DMS153 treated with DMSO at 0.1 percent for 48 hours (cell line): ENCODE results near the gene RAP2B.

Experiments used
- DNase-seq: peaks from one replicate; lab custom pipeline; 2025; ENCODE audit not compliant: unreplicated experiment; lab: John Stamatoyannopoulos, UW

The RAP2B gene

DNA sequence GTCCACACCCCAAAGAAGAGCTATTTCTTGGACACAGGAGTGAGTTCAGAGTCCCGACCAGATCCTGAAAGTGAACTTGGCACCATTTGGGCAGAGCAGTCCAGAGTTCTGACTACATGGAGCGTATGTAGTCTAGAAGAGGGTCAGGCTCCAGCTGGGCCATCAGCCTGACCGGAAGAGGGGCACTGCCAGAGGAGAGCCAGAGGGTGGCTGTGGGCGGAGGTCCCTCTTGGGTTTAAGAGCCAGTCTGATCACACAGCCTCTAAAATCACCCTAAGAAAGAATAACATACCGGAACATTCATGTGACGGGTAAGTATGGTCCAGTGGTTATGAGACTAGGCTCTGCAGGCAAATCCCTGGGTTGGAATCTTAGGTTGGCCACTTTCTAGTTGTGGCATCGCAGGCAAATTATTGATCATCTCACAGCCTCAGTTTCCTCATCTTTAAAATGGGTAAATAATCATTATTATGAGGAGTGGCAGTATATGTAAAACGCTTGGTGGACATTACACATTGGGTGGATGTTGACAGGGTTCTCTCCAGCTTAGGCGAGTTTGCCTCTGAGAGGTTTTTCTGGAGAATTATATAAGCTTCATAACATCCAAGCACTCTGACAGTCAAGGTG, 2.1 kb upstream of the RAP2B start:
- DNase-seq = no peak

DNA sequence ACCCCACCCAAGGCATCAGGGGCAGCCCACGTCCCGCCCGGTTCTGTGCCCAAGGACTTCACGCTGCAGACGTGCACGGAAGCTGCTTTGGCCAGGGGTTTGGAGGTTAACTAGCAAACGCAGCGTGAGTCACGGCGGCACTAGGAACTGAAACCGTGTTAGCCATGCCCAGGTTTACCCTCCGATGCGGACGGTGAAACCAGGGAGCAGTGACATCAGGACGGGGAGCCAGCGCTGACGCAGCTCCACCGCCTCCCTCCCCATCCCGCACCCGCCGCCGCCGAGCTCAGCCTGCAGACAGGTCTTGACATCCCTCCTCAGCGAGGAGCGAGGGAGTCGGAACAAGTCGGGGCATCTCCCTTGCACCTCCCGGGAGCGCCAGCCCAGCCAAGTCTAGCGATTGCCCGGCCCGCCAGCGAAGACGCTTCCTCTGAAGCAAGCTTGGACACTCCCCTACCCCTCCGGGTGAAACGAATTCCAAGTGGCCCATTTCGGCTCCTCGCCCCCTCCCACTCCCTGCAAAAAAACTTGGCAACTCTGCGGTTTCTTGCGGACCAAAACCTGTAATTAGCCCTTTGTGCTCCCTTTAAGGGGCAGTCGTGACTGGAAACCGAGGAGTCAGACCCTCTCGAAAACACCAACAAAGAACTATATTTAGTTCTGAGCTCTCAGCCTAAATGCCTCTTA, 1.4 kb upstream of the RAP2B start:
- DNase-seq = no peak

DNA sequence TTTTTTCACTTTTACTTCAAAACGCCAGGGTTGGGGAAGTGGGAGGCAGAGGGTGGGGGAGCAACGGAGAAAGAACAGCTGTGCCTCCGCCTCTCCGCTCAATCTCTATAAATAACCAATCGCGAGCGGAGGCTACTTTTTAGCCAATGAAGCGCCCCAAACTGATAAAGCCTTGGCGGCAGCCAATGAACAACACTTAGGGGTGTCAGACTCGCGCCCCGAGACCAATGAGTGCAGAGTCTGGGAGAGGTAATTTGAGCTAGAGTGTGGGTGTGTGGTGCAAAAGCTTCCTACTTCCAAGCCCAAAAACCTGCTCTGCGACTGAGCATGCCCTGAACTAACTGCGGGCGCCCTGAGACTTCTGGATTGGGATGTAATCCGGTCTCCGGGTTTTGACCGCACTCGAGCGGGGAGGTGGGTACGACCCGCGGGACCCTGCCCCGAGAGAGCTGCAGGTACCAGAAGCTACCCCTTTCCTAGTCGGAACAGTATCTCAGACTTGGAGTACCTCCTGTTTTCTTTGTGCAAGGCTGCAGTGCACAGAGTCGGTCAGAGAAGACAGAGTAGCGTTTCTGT, 800 bp upstream of the RAP2B start:
- peak; percentile 96 for DNase-seq

DNA sequence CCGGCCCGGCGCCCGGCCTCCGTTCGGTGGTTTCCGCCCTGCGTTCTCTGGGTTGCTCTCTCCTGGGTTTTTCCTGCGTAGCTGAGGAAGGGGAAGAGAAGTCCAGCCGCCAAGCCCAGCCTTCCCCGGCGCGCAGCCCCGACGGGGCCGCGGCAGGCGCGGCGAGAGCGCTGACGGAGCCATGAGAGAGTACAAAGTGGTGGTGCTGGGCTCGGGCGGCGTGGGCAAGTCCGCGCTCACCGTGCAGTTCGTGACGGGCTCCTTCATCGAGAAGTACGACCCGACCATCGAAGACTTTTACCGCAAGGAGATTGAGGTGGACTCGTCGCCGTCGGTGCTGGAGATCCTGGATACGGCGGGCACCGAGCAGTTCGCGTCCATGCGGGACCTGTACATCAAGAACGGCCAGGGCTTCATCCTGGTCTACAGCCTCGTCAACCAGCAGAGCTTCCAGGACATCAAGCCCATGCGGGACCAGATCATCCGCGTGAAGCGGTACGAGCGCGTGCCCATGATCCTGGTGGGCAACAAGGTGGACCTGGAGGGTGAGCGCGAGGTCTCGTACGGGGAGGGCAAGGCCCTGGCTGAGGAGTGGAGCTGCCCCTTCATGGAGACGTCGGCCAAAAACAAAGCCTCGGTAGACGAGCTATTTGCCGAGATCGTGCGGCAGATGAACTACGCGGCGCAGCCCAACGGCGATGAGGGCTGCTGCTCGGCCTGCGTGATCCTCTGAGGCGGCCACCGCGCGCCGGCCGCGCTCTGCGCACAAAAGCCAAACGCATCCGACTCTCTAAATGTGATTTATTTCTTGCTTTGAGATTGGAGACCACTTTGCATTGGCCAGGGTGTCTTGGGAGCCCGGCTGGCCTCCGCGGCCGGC, 727 bp downstream of the RAP2B start:
- DNase-seq = peak; percentile 31

DNA sequence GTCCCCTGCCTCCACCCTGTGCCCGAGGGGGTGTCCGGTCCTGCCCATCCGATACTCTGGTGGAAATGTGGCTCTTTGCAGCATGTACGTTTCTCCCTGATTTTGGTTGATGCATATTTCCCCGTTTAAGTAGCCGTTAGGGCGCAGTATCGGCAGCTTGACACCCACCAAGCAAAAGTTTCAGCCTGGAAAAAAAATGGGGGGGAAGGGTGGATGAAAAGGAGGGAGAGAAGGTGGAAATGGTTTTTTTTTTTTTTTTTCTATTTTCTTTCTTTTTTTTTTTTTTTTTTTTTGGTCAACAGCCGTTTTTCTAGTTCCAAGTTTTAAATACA, 1.3 kb downstream of the RAP2B start:
- DNase-seq = no peak

DNA sequence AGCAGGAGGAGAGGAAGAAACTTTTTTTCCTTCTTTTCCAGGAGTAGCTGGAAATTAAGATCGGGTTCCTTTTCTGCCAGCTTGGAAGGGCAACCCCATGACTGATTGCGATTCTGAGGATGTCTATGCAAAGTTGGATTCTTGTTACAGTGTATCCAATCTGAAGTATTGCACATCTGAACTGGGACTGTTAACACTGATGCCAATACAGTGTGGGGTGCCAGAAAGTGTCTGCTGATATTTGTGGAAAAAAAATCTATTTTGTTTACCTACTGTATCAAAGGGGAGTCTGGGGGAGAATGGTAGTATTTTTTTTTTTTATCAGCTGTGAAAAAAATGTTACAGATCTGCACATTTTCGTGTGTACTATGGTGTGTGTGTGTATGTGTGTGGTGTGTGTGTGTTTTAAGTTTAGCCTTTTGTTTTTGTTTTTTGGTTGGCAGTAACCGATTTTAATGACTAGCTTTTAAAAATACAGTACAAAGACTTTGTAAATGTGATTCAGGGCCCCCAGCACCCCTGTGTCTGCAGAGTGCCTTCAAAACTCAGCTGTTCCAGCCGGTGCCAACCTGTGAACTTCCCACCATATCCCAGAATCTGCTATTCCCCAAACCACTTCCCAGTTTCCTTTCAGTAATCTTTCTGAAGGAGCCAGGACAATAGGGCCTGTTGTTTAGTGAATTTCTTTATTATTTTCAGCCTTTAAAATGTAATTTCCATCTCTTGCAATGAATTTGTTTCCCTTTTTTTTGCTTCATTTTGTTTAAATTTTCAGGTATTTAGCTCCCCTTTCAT, 1.9 kb downstream of the RAP2B start:
- DNase-seq = no peak

DNA sequence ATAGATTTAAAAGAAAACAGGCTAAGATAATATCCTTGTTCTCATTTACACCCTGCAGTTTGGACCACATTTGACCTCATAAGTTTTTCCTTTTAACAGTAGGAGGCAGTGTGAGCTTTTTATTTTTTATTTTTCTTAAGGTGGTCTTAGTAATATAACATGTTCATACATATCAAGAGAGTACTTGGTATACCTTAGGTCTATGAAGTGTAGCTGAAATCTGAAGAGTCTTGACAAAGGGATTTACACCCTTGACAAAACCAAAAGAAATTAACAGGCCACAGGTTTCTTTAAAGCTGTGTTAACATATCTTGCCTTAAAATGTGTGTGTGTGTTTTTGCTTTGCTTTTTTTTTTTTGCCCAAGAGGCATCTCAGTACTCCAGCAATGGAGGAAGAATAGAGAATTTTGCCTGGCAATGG, 3.2 kb downstream of the RAP2B start:
- DNase-seq = no peak

DNA sequence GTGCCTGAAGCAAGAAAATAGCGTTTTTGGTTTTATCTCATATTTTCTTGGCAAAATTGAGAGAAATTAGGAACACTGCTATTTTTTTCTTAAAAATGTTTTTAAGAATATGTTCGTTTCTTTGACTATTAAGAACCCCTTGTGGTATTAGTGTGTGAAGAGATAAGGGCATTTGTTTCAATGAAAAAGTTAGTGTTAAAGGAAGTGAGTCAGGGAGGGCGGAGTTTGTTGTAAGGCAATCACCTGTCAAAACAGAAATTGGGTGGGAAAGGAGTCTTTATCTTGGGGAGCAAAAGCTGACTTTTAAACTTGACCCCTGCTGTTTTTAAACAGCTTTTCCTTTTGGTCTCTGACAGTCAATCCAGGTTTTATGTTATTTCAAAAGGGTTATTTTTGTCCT, 4.2 kb downstream of the RAP2B start:
- DNase-seq = no peak

DNA sequence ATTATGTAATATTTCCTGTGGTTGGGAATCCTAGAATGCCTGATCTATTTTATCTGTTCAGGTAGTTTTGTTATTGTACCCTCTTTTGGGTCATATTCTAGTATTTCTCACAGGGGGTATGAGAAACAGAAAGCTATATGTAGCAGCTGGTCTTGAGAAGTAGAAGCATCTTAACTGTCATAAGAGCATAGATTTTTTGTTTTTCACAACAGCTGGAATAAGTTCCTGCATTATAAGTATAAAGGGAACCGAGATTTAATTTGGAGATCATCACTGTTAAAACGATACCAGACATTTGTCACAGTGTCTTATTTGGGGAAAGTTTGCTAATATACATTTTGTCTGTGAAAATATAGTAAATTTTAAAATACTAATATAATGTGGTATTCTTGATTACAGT, 4.8 kb downstream of the RAP2B start:
- DNase-seq = no peak

DNA sequence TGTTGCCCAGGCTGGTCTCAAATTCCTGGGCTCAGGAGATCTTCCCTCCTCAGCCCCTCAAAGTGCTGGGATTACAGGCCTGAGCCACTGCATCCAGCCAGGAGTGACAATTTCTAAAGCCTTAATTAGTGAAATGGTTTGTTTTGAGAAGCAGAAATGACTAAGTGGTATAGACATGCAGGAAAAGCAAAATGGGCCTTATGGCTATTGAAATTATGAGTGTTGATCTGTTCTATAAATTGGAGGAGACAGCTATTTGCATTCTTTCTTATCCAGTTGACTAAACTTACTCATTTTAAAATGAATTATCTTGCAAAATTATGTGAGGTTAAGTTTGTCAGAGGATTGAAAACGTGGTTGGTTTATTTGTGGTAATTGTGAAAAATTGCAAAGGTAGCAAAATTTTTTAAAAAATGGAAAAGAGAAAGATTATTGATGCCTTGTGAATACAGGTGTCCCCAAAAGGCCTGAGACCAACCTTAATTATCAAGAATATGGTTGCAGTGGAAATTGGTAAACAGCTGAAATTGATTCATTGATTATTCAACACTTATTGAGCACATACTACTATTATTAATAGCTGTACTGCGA, 7.9 kb downstream of the RAP2B start:
- DNase-seq = no peak

DNA sequence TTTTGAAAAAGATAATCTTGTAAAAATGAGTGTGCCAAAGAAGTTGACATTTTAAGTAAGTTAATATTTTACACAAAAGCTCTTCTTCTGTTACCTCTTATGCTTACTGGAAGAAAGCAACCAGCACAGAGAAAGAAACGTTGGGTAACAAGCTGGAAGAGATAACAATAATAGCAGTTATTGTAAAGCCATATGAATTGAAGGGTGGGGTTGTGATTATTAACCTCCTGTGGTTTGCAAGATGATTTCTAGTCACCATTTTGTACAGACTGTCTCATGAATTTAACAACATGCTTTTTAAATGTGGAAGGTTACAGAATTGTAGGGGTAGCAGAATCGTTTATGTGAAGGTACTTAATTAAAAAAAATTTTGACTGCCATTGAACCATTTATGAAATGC, 9.2 kb downstream of the RAP2B start:
- DNase-seq = no peak

DNA sequence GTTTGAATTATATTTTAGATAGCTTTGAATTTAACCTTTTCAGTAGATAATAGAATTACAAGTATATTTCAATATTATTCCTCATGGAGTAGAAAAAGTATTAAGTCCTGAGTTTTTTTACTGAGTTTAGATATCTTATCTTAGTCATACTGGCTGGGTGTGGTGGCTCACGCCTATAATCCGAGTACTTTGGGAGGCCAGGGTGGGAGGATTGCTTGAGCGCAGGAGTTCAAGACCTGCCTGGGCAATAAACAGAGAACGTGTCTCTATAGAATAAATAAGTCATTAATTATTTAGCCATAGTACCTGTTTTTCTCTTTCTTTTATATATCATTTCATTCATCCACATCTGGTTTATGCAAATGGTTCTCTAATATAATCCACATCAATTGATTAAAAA, 9.9 kb downstream of the RAP2B start:
- DNase-seq = no peak

DNA sequence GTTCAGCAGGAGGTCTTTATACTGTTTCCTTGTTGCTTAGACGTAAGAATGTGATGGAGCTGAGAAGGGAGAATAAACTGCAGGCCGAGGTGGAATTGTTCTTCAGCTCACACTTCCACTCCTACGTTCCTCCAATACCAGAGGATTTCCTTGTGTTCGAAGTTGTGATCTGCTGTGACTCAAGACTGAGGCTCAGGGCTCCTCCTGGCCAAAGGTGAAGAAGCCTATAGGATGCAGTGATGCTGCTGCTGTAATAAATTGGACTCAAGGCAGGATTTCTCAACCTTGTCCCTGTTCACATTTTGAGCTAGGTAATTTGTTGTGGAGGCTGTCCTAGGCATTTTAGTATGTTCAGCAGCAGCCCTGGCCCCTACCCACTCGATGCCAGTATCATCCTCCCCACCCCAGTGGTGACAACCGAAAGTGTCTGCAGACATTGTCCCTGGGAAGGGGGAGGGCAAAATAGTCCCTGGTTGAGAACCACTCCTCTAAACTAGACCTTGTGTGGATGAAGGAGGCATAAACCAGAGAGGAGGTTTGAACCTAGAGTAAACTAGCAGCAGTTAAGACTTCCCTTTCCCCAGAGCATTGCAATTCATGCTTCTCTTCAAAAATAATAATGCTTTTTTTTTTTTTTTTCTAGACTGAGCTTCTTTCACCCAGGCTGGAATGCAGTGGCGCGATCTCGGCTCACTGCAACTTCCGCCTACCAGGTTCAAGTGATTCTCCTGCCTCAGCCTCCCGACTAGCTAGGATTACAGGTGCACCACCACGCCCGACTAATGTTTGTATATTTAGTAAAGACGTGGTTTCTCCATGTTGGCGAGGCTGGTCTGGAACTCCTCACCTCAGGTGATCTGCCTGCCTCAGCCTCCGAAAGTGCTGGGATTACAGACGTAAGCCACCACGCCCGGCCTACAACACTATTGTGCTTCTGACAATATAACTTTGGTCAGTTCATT, 11.1 kb downstream of the RAP2B start:
- DNase-seq = no peak

DNA sequence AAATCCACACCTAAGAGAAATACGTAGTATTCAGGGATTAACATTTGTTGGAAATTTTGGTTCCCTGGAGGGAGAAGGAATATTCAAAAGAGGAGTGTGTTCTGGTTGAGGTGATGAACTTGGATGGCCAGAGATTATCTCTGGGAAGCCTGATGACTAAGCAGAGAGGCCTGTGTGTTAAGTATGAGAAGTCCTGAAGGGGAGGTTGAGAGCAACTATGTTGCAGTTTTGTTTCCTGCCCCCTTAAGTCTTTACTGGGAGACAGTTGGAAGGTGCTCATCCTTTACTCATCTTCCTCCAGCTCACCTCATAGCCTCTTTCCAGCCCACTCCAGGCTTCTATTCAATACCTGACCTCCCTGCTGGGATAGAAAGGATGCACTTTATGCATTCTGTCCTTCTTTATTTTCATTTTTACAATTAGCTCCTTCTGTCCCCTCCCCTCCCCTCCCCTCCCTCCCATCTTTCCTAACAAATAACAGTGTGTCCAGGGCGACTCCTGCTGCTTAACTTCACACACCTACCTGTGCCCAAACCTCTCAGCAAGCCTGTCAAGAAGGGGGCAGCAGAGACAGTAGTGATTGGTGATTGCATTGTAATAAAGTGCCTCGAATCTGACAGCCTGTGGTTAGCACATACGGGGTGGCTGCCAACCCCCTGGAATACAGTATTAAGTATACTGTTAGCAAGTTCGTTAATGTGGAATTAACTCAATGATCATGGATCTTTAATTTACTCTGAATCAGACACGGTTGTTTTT, 11.9 kb downstream of the RAP2B start:
- no peak for DNase-seq

DNA sequence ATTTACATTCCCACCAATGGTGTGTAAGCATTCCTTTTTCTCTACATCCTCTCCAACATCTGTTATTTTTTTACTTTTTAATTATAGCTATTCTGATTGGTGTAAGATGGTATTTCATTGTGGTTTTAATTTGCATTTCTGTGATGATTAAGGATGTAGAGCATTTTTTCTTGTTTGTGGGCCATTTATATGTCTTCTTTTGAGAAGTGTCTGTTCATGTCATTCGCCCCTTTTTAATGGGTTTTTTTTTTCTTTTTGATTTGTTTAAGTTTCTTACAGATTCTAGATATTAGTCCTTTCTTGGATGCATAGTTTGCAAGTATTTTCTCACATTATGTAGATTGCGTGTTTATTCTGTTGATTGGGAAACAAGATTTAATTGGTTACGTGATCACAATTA, 14.2 kb downstream of the RAP2B start:
- no peak for DNase-seq

DNA sequence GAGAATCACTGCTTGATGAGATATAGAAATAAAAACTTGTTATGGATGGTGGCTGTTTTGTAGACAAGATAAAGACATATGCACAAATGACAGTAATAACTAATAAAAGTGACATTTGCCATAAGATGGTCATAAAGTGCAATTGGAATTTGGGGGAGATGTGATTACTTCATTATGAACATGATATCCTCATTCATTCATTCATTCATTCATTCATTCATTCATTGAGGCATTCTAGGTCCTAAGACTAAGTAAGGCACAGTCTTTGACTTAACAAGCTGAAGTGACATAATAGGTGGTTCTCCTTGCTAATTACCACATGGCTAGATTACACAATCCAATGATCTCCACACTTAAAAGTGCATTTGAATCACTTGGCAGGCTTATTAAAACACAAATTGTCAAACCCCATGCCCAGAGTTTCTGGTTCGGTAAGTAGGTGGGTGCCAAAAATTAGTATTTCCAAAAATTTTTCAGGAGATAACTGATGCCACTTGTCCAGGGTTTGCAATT, 18.9 kb downstream of the RAP2B start:
- no peak for DNase-seq

DNA sequence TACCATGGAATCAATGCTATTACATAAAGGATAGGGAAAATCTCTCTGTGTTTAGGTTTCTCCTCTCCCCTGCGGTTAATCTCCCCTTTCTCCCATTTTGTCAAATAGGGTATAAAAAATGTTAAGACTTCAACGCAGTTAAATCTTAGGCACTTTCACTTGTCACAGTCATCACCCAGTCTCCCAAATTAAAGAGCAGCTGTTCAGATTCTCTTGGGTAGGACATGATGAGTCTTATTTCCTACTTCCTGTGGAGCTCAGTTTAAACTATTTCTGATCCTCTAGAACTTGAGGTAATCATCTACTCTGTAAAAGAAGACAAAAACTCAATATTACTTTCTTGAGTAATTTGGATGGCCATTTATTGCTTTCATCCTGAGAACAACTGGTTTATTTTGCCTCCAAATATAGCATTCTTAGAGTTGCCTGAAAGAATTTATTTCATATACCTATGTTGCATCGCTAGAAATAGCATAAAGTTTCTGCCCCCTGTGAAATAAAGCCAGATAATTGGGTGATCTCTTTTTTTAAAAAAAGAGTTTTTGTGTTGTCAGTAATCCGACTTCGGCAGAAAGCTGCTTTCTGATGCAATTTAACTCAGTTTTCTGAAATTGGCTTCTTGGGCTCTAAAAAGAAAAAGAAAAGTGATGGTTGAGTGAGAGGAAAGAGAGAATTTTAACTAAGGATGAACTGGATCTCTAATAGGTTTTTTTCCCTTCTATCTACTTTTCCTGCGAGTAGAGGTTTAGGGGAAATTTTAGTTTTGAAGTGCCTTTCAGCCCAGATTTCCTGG, 20.7 kb downstream of the RAP2B start:
- no peak for DNase-seq

DNA sequence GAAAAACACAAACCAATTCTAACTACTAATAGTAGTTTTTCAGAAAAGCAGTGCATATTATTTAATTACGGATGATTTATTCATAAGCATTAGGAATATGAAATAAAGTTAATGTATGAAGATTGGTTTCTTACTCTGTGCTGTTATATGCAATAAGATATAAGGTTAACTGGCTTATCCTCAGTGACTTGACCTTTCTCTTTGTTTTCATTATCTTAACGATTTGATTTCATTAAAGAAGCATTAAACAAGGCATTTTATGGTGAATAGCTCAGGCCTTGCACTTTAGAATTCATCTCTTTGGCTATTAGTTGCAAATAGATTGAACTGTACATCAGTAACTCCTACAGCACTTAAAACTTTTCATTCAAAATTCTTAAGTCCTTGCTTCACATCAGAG, 28.9 kb downstream of the RAP2B start:
- DNase-seq = no peak
